HG03095 (cell line): Measurements from ENCODE around the gene SLC35E4.
A peak's percentile ranks its signal among the peaks of the same experiment; 100 is the strongest.
"Not testable (repeated sequence)": the region's sequence is repeated elsewhere in the genome, so short reads cannot be mapped to it uniquely, and the experiment has no call there.

Source experiments
- ATAC-seq: cut with Tn5 transposase; IDR thresholded peaks from one replicate; pipeline ENCODE4 v1.9.1; 2021; ENCODE audit warnings: moderate library complexity; ENCODE audit not compliant: unreplicated experiment

Gene SLC35E4

GRCh38 chr22:30635273-30636225, at the start of gene SLC35E4:
TSS of gene SLC35E4 (plus strand) at chr22:30635781. CDS start at chr22:30636451, 670 bp downstream.
- ATAC-seq = peak; percentile 58

DNA sequence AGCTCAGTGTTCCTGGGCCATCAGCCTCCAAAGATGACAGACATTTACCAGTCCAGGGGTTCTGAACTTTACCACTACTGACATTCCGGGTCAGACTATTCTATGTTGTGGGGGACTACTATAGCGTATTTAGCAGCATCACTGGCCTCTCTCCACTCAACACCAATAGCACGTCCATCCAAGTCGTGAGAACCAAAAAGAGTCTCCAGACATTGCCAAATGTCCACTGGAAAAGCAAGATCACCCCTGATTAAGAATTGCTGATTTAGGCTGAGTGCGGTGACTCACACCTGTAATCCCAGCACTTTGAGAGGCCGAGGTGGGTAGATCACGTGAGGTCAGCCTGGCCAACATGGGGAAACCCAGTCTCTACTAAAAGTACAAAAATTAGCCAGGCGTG, 49.2 kb upstream of the SLC35E4 start:
- no peak for ATAC-seq

DNA sequence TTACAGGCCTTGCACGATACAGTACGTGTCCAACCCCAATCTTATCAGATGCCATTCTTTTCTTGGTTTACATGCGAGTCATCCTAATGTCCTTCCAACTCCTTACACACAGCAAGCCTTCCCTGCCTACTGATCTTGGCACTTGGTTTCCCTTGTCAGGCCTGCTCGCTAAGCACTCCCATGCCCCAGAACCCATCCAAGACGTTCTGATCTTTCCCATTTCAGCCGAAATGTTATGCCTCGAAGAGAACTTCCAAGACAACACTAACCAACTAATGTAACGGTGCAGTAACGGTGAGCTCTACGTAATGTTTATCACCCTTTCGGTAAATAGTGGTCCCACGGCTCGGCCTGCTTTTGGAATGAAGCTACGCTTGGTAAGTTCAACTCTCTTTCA, 44.4 kb upstream of the SLC35E4 start:
- ATAC-seq = no peak

GRCh38 chr22:30591588-30592359, 43.8 kb upstream of the SLC35E4 start, which contains the start of gene PES1:
TSS of gene PES1 (minus strand) at chr22:30591910. CDS start at chr22:30591833, 77 bp downstream.
- peak; percentile 91 for ATAC-seq

DNA sequence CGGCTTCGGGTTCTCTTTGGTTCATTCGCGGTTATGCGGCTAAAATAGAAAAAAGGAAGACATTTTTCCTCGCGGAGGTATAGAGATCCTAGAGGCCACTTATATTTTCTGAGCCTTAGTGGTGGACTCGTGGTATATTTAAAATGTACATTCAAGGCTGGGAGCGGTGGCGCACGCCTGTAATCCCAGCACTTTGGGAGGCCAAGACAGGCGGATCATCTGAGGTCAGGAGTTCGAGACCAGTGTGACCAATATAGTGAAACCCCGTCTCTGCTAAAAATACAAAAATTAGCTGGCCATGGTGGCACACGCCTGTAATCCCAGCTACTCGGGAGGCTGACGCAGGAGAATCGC, 43.2 kb upstream of the SLC35E4 start:
- not testable (repeated sequence) for ATAC-seq

- no peak for ATAC-seq
These were observed 39.4 kb upstream of the SLC35E4 start for GRCh38 chr22:30596199-30596598.

- no peak for ATAC-seq
These were observed 38.7 kb upstream of the SLC35E4 start for GRCh38 chr22:30596886-30597285.

GRCh38 chr22:30598986-30599385, 36.6 kb upstream of the SLC35E4 start:
- no peak for ATAC-seq

- no peak for ATAC-seq
These were observed 34.7 kb upstream of the SLC35E4 start for GRCh38 chr22:30600921-30601320.

DNA sequence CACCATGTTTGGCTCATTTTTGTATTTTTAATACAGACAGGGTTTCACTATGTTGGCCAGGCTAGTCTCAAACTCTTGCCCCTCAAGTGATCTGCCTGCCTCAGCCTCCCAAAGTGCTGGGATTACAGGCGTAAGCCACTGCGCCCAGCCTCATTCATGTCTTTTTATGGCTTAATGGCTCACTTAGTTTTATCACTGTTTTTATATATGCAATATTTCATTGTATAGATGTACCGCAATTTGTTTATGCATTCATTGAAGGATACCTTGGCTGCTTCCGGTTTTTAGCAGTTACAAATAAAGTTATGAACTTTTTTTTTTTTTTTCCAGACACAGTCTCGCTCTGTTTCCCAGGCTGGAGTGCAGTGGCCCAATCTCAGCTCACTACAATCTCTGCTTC, 34.1 kb upstream of the SLC35E4 start:
- ATAC-seq = no peak

DNA sequence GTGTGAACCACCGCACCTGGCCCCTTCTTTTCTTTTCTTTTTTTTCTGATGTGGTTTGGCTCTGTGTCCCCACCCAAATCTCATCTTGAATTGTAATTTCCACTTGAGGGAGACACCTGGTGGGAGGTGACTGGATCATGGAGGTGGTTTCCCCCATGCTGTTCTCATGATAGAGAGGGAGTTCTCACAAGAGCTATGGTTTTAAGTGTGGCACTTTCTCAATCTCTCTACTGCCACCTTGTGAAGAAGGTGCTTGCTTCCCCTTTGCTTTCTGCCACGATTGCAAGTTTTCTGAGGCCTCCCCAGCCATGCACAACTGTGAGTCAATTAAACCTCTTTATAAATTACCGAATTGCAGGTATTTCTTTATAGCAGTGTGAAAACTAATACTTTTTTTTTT, 33.5 kb upstream of the SLC35E4 start:
- no peak for ATAC-seq

- ATAC-seq = no peak
These were observed 31.8 kb upstream of the SLC35E4 start for GRCh38 chr22:30603801-30604200.

- no peak for ATAC-seq
These were observed 30.9 kb upstream of the SLC35E4 start for GRCh38 chr22:30604723-30605122.

DNA sequence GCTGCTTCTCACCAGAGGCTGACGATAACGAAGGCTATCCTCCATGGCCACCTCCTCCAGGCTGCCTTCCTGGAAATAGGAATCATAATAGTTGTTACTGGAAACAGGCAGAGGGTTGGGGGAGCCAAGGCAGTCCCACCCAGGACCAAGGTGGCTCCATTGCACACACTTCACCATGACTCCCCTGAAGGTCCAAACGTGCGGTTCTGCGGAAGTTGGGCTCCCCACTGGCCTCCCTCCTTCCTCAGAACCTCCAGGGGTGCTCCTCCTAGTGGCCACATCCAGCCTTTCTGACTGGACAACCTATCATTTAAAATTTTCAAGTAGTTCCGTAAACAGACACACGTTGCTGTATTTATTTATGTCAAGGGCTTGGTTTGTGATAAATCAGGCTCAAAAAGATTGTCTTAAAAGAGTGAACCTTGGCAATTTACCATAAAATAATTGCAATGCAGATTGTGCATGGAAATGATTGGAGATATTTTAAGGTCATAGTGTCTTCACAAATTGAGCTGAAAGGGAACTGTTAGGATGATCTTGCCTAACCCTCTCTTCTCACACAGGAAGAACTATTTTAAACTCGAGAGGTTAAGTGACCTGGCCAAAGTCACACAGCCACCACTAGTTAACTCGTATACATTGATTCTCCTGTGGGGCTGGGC, 30.0 kb upstream of the SLC35E4 start:
- ATAC-seq = no peak

DNA sequence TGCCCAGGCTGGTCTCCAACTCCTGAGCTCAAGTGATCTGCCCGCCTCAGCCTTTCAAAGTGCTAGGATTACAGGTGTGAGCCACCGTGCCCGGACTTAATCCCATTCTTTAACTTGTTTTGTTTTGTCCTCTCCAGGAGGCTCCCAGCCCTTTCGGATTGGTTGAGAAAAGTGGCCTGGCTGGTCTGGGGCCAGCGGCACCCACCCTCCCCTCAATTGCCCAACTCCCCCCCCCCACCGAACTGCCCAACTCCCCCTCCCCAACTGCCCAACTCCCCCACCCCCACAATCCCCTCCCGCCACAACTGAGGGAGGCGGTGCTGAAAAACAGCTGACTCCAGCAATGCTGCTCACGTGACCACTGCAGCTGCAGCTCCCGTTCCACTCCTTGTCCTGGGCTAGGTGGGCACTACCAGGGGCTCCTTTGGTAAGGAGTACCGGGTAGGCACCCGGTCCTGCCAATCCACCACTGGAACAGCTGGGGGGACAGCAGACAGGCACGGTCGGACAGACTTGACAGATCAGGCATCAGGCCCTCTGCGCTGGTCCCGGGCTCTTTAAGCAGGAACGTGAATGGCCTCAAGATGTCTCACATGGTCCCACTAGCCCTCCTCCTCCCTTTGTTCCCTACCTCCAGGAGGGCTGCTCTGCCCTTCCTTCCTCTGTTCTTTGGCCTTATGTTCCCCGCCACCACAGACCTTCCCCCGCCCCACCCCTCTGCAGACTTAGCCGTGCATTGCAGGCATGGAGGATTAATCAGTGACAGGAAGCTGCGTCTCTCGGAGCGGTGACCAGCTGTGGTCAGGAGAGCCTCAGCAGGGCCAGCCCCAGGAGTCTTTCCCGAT, 28.9 kb upstream of the SLC35E4 start, which contains the start of gene TCN2:
TSS of gene TCN2 (plus strand) at position 720 of the 845 bp plus-strand sequence. CDS start 158 bp downstream, outside the sequence.
- peak; percentile 40 for ATAC-seq

GRCh38 chr22:30607300-30607930, 28.2 kb upstream of the SLC35E4 start:
- ATAC-seq = peak; percentile 11

GRCh38 chr22:30607939-30608338, 27.6 kb upstream of the SLC35E4 start:
- ATAC-seq = no peak

- ATAC-seq = no peak
These were observed 26.1 kb upstream of the SLC35E4 start for GRCh38 chr22:30609260-30610185.

DNA sequence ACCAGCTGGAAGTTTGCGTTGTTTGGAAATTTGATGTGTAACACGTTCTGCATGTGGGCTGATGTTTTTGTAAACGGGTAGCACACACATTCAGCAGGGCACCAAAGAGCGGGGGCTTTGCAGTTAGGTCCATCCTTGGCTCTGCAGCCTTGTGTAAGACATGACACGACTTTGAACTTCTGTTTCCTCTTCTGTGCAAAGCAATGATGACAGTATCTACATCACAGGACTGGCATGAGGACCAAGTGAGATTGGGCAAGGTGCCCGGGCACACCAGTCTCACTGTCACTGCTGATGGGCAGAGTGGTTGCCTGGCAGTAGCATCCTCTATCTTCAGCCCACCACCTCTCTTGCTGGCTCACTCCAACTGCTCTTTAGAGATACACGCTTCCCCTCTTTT, 25.3 kb upstream of the SLC35E4 start:
- ATAC-seq = no peak
